Gastroesophageal sphincter (tissue), 3 donors: Measurements from ENCODE around the gene MCM9.

Source experiments
- POLR2AphosphoS5 ChIP-seq: sonication (generic); formaldehyde crosslinking; IDR thresholded peaks from one replicate; pipeline ENCODE4 v1.6.1; 2017; ENCODE audit warnings: antibody characterized with exemption
- TF ChIP-seq, protein P1 (sequence below), 4 experiments: fragments of 200-600 bp in 2 of 4; fragments of 450-650 bp in 2 of 4; sonication (generic) in 1 of 4; IDR thresholded peaks; one replicate each; pipeline ENCODE4 v1.5.1; 2017 to 2019; ENCODE audit warnings: antibody characterized with exemption in 4 of 4, mild to moderate bottlenecking in 2 of 4, moderate library complexity in 2 of 4

- TF ChIP-seq, protein P1, sequence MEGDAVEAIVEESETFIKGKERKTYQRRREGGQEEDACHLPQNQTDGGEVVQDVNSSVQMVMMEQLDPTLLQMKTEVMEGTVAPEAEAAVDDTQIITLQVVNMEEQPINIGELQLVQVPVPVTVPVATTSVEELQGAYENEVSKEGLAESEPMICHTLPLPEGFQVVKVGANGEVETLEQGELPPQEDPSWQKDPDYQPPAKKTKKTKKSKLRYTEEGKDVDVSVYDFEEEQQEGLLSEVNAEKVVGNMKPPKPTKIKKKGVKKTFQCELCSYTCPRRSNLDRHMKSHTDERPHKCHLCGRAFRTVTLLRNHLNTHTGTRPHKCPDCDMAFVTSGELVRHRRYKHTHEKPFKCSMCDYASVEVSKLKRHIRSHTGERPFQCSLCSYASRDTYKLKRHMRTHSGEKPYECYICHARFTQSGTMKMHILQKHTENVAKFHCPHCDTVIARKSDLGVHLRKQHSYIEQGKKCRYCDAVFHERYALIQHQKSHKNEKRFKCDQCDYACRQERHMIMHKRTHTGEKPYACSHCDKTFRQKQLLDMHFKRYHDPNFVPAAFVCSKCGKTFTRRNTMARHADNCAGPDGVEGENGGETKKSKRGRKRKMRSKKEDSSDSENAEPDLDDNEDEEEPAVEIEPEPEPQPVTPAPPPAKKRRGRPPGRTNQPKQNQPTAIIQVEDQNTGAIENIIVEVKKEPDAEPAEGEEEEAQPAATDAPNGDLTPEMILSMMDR (IDR thresholded peaks at IDR 0.05), result no peak
- no peak for TF ChIP-seq POLR2AphosphoS5
These were observed 4.7 kb upstream of the MCM9 start for GRCh38 chr6:118939683-118940082.
